A549 (cell line): Measurements from ENCODE around the gene PGM5. TPM values are rescaled to one million over a fixed set of nuclear protein-coding genes. Genes with fewer than 3 reads are reported as not detected.

Experiments
- ATAC-seq, 2 experiments: fragments of 200-7000 bp in 1 of 2; fragments of >200 bp in 1 of 2; cut with Nextera tagmentation in 1 of 2; cut with Tn5 transposase in 1 of 2; 3 replicates each; pipeline versions ENCODE4 v1.8.0 to v1.9.1; 2018 to 2020; ENCODE audit warnings: mild to moderate bottlenecking in 1 of 2, moderate library complexity in 1 of 2
- CTCF ChIA-PET: fragments of 300-600 bp; sonication (Branson Sonifier 250); formaldehyde crosslinking; extraction: SDS; loops from one replicate; lab custom pipeline; 2021; ENCODE audit warnings: antibody characterized with exemption, inconsistent platforms; lab: Yijun Ruan, JAX
- POLR2A ChIA-PET: fragments of 350-600 bp; formaldehyde crosslinking; extraction: SDS; loops from one replicate; lab custom pipeline; 2021; ENCODE audit warnings: antibody characterized with exemption, inconsistent platforms; lab: Yijun Ruan, JAX
- DNase-seq, 2 experiments: peaks; one replicate each; pipeline versions ENCODE4 v3.0.0 to v3.0.0-alpha.2; 2011 to 2016; ENCODE audit warnings: low read depth in 1 of 2, low spot score in 1 of 2
- FAIRE-seq: peaks from 2 replicates; lab custom pipeline; 2011; peaks lifted over from hg19 to GRCh38; lab: Jason Lieb, UNC
- H3K27ac ChIP-seq, 2 experiments: fragments of >200 bp; sonication (Bioruptor Twin); formaldehyde crosslinking; 3 replicates each; pipeline ENCODE4 v1.5.1; 2016 to 2017
- H3K4me1 ChIP-seq: fragments of >200 bp; sonication (Bioruptor Twin); formaldehyde crosslinking; 3 replicates; pipeline ENCODE4 v1.6.1; 2016
- H3K4me2 ChIP-seq: fragments of >200 bp; sonication (Bioruptor Twin); formaldehyde crosslinking; 3 replicates; pipeline ENCODE4 v1.6.1; 2016
- H3K4me3 ChIP-seq: fragments of >200 bp; sonication (Bioruptor Twin); formaldehyde crosslinking; 3 replicates; pipeline ENCODE4 v1.5.1; 2016
- H3K9me3 ChIP-seq: fragments of >200 bp; sonication (Bioruptor Twin); formaldehyde crosslinking; 3 replicates; pipeline ENCODE4 v1.6.1; 2016
- CBX2 ChIP-seq: fragments of 200-600 bp; sonication (generic); IDR thresholded peaks from 2 replicates; pipeline ENCODE4 v1.6.1; 2016; ENCODE audit warnings: low read depth, mild to moderate bottlenecking, borderline replicate concordance
- E2F6 ChIP-seq: IDR thresholded peaks from 2 replicates; pipeline ENCODE4 v1.6.1; 2012; ENCODE audit warnings: low read depth, borderline replicate concordance
- EHMT2 ChIP-seq: fragments of 200-600 bp; sonication (generic); IDR thresholded peaks from 2 replicates; pipeline ENCODE4 v1.6.1; 2016; ENCODE audit warnings: antibody characterized with exemption, low read depth, mild to moderate bottlenecking, moderate library complexity
- EP300 ChIP-seq, 2 experiments: fragments of >200 bp; sonication (Bioruptor Twin); formaldehyde crosslinking; IDR thresholded peaks; 2 replicates in 1 of 2; 3 replicates in 1 of 2; pipeline ENCODE4 v1.6.1; 2016 to 2017
- ESRRA ChIP-seq: fragments of 150-350 bp; IDR thresholded peaks from 2 replicates; pipeline ENCODE4 v1.6.1; 2014; ENCODE audit warnings: mild to moderate bottlenecking, low read length, borderline replicate concordance
- FOSL2 ChIP-seq, 2 experiments: fragments of 450-650 bp in 1 of 2; fragments of >200 bp in 1 of 2; sonication (Bioruptor Twin) in 1 of 2; formaldehyde crosslinking; IDR thresholded peaks; 2 replicates each; pipeline versions ENCODE4 v1.5.0 to v1.6.1; 2016 to 2020; ENCODE audit warnings: mild to moderate bottlenecking in 1 of 2, moderate library complexity in 1 of 2
- FOXS1 ChIP-seq: fragments of 250-450 bp; sonication (Bioruptor Pico); IDR thresholded peaks from 2 replicates; pipeline ENCODE4 v1.5.0; 2020; ENCODE audit warnings: mild to moderate bottlenecking, moderate library complexity
- GATA3 ChIP-seq: IDR thresholded peaks from 2 replicates; pipeline ENCODE4 v1.6.1; 2012; ENCODE audit warnings: borderline replicate concordance
- HDAC2 ChIP-seq: fragments of 200-600 bp; sonication (generic); IDR thresholded peaks from 2 replicates; pipeline ENCODE4 v1.6.1; 2016
- HOXA7 ChIP-seq: fragments of 250-450 bp; sonication (Bioruptor Pico); IDR thresholded peaks from 2 replicates; pipeline ENCODE4 v1.5.0; 2020; ENCODE audit warnings: mild to moderate bottlenecking, moderate library complexity
- HOXB5 ChIP-seq: fragments of 250-450 bp; sonication (Bioruptor Pico); IDR thresholded peaks from 2 replicates; pipeline ENCODE4 v1.5.0; 2020; ENCODE audit warnings: mild to moderate bottlenecking, moderate library complexity
- MAZ ChIP-seq: fragments of 150-350 bp; IDR thresholded peaks from 2 replicates; pipeline ENCODE4 v1.6.1; 2014; ENCODE audit warnings: antibody characterized with exemption, low read depth, low read length, borderline replicate concordance
- MYC ChIP-seq: IDR thresholded peaks from 2 replicates; pipeline ENCODE4 v1.6.1; 2012; ENCODE audit warnings: mild to moderate bottlenecking, inconsistent platforms, low read length, improper control_type of control experiment, borderline replicate concordance
- NFE2L2 ChIP-seq: fragments of 150-350 bp; conservative IDR thresholded peaks from 2 replicates; pipeline ENCODE4 v1.6.1; 2014; ENCODE audit warnings: low read length
- NPAS2 ChIP-seq: fragments of 250-450 bp; sonication (Bioruptor Pico); IDR thresholded peaks from 2 replicates; pipeline ENCODE4 v1.8.0; 2022; ENCODE audit warnings: mild to moderate bottlenecking, moderate library complexity, borderline replicate concordance
- PBX3 ChIP-seq: IDR thresholded peaks from 2 replicates; pipeline ENCODE4 v1.6.1; 2012
- PHF8 ChIP-seq: fragments of 200-600 bp; sonication (generic); IDR thresholded peaks from 2 replicates; pipeline ENCODE4 v1.6.1; 2016; ENCODE audit warnings: low read depth, mild to moderate bottlenecking, antibody characterized with exemption, moderate library complexity, borderline replicate concordance
- POLR2A ChIP-seq: IDR thresholded peaks from 2 replicates; pipeline ENCODE4 v1.6.1; 2012; ENCODE audit warnings: mild to moderate bottlenecking, low read length
- POLR2AphosphoS2 ChIP-seq: conservative IDR thresholded peaks from 2 replicates; pipeline ENCODE4 v1.6.1; 2012; ENCODE audit warnings: low read length, improper control_type of control experiment, inconsistent platforms
- RAD21 ChIP-seq, 2 experiments: fragments of >200 bp in 1 of 2; sonication (Bioruptor Twin) in 1 of 2; formaldehyde crosslinking in 1 of 2; IDR thresholded peaks in 1 of 2; conservative IDR thresholded peaks in 1 of 2; 2 replicates in 1 of 2; 3 replicates in 1 of 2; pipeline ENCODE4 v1.6.1; 2012 to 2018; ENCODE audit warnings: inconsistent platforms in 1 of 2
- RCOR1 ChIP-seq: fragments of 150-350 bp; IDR thresholded peaks from 2 replicates; pipeline ENCODE4 v1.6.1; 2014; ENCODE audit warnings: antibody characterized with exemption, low read length, low read depth
- REST ChIP-seq: fragments of 200-600 bp; sonication (generic); IDR thresholded peaks from 2 replicates; pipeline ENCODE4 v1.6.1; 2016; ENCODE audit warnings: antibody characterized with exemption, mild to moderate bottlenecking, moderate library complexity
- SMC3 ChIP-seq: fragments of >200 bp; sonication (Bioruptor Twin); formaldehyde crosslinking; IDR thresholded peaks from 3 replicates; pipeline ENCODE4 v1.6.1; 2018; ENCODE audit warnings: inconsistent platforms
- TP53 ChIP-seq: fragments of 250-450 bp; sonication (Bioruptor Pico); IDR thresholded peaks from 2 replicates; pipeline ENCODE4 v1.5.0; 2021; ENCODE audit warnings: mild to moderate bottlenecking, moderate library complexity
- ZFP36 ChIP-seq: fragments of 450-650 bp; IDR thresholded peaks from 2 replicates; pipeline ENCODE4 v1.6.1; 2014; ENCODE audit warnings: borderline replicate concordance; ENCODE audit not compliant: partially characterized antibody
- ZNF302 ChIP-seq: fragments of 250-450 bp; sonication (Bioruptor Pico); IDR thresholded peaks from 2 replicates; pipeline ENCODE4 v1.9.0; 2021; ENCODE audit warnings: inconsistent platforms, mild to moderate bottlenecking, moderate library complexity
- WGBS: methylation state at CpG from one replicate; pipeline ENCODE4 v1.1.6; 2017; ENCODE audit errors: missing lambda C conversion rate; 5-methylcytosine and 5-hydroxymethylcytosine counted together
- polyA plus RNA-seq, 4 experiments: library from polyadenylated mRNA; depleted of rRNA in 3 of 4; stranded (reverse); fragments of >200 nt; fragmentation: RNase III in 1 of 4; extraction: RNeasy Plus Mini Kit Qiagen cat#74134 plus additional on column Dnase treatment in 1 of 4; gene quantifications; 2 replicates in 3 of 4; 3 replicates in 1 of 4; pipeline ENCODE4 v1.2.3, GENCODE V29; 2011 to 2017

PGM5 gene
- polyA plus RNA-seq, 2 of the 4 experiments (the other 2 are of a cell fraction) = 0.18 TPM; not detected in 1

GRCh38 chr9:68533678-68534077 is 177.3 kb downstream of the PGM5 start:
- ChIA-PET CTCF (interaction anchor here (0.7 kb wide), 1 partner anchor 50 kb away, joined by 3 read pairs; no protein-coding TSS in a partner anchor), POLR2A (no interaction called here)
- Histone ChIP-seq H3K4me2 (no peak overlapping the region), H3K9me3 (no peaks in the 10 kb centered on the region), H3K27ac (no peak overlapping the region), H3K4me1 (no peaks in the 10 kb centered on the region), H3K4me3 (no peak overlapping the region)
- 32% methylated on average over 3 of the region's 3 CpGs for WGBS
- ATAC-seq (no peak), DNase-seq (no peak)
- no peak for TF ChIP-seq EHMT2
- TF ChIP-seq TP53 (CRISPR knock-in tag) = no peak
- no peak for TF ChIP-seq HOXB5 (CRISPR knock-in tag)
- no peak for TF ChIP-seq ZNF302 (CRISPR knock-in tag)
- TF ChIP-seq HOXA7 = no peak
- TF ChIP-seq, all 56 proteins: peak for 0
- no peak for FAIRE-seq

- no peaks in the 10 kb centered on the region for H3K4me1 ChIP-seq
- no peak overlapping the region for H3K27ac ChIP-seq
- no peak overlapping the region for H3K4me3 ChIP-seq
- no peak overlapping the region for H3K4me2 ChIP-seq
- WGBS = 42% methylated on average over 6 of the region's 10 CpGs
- TF ChIP-seq MYC (no peak), FOSL2 (IDR thresholded peaks at IDR 0.05) (no peak), FOSL2 (CRISPR knock-in tag; IDR thresholded peaks at IDR 0.05) (no peak), HDAC2 (no peak), EP300 (IDR thresholded peaks at IDR 0.05) (no peak), CBX2 (no peak), PBX3 (no peak)
- DNase-seq = no peak
- FAIRE-seq = no peak
- ChIA-PET POLR2A (no interaction called here), CTCF (interaction anchor here (1.2 to 1.3 kb wide), 2 partner anchors 19 to 23 kb away, joined by 3 to 4 read pairs; no protein-coding TSS in a partner anchor)
- no peak for ATAC-seq
- no peaks in the 10 kb centered on the region for H3K9me3 ChIP-seq
Measured at GRCh38 chr9:68536876-68537615, 180.6 kb downstream of the PGM5 start.

- 23% methylated on average over 1 of the region's 1 CpG for WGBS
- Histone ChIP-seq H3K4me2 (no peak overlapping the region), H3K27ac (no peak overlapping the region), H3K9me3 (no peaks in the 10 kb centered on the region), H3K4me3 (no peak overlapping the region), H3K4me1 (no peaks in the 10 kb centered on the region)
- ChIA-PET POLR2A (no interaction called here), CTCF (interaction anchor here (1.2 to 1.3 kb wide), 2 partner anchors 19 to 22 kb away, joined by 3 to 4 read pairs; no protein-coding TSS in a partner anchor)
- no peak for FAIRE-seq
- DNase-seq = no peak
- TF ChIP-seq E2F6 (no peak), RCOR1 (no peak), POLR2AphosphoS2 (no peak), GATA3 (no peak), TP53 (CRISPR knock-in tag) (no peak), RAD21 (conservative IDR thresholded peaks at IDR 0.05 in 1 of 2, IDR thresholded peaks at IDR 0.05 in 1 of 2) (no peak), NFE2L2 (no peak)
- ATAC-seq = no peak
Measured at GRCh38 chr9:68537616-68537880, 181.1 kb downstream of the PGM5 start.

- WGBS = 22% methylated on average over 3 of the region's 3 CpGs
- H3K27ac ChIP-seq = no peak overlapping the region
- ATAC-seq (no peak), DNase-seq (no peak), FAIRE-seq (no peak)
- TF ChIP-seq SMC3 = no peak
- no peak for TF ChIP-seq ZFP36
- no peak for TF ChIP-seq FOXS1 (CRISPR knock-in tag)
- TF ChIP-seq POLR2AphosphoS2 = no peak
- TF ChIP-seq PHF8 = no peak
- no peak for TF ChIP-seq MAZ
- TF ChIP-seq POLR2A = no peak
- TF ChIP-seq ESRRA = no peak
- TF ChIP-seq NPAS2 = no peak
- no peak for TF ChIP-seq REST
- H3K4me2 ChIP-seq = no peak overlapping the region
- POLR2A ChIA-PET = no interaction called here
- CTCF ChIA-PET = interaction anchor here (1.3 to 1.6 kb wide), 2 partner anchors 8 to 18 kb away, joined by 3 to 4 read pairs; no protein-coding TSS in a partner anchor
- no peak overlapping the region for H3K4me3 ChIP-seq
- H3K4me1 ChIP-seq = no peaks in the 10 kb centered on the region
- no peaks in the 10 kb centered on the region for H3K9me3 ChIP-seq
Measured at GRCh38 chr9:68538200-68538599, 181.8 kb downstream of the PGM5 start.
